ENCODE data around the gene ZNF789. TPM values are rescaled to one million over a fixed set of nuclear protein-coding genes. Genes with fewer than 3 reads are reported as not detected.

Gene ZNF789
- total RNA-seq, 2 experiments from 2014 or later = 32.2 to 59.6 TPM

- ChIA-PET POLR2A (no interaction called here), CTCF (ENCODE audit: unreplicated experiment) (no interaction called here)
- BruUV-seq (replicated peaks) = no TSS peak
- H3K36me3 ChIP-seq (ENCODE audit: insufficient read depth, low read length) = peaks cover 94% of the 10 kb centered on the region
- no peak overlapping the region for H3K27ac ChIP-seq (ENCODE audit: low read depth, low read length, poor library complexity, severe bottlenecking)
- no peak overlapping the region for H3K4me3 ChIP-seq (ENCODE audit: low read depth, low read length, poor library complexity, severe bottlenecking)
- no peak for DNase-seq (ENCODE audit: low spot score)
- H4K20me1 ChIP-seq (ENCODE audit: insufficient read depth, low read length) = no peaks in the 10 kb centered on the region; the same call in 1 of the 2 replicates
- H2AFZ ChIP-seq (ENCODE audit: low read length) = no peak overlapping the region
- intact Hi-C loops (cut with micrococcal nuclease; ENCODE audit: unreplicated experiment) = no loop called here
- H3K4me2 ChIP-seq (ENCODE audit: low read length) = no peak overlapping the region
- TF ChIP-seq CTCF (conservative IDR thresholded peaks at IDR 0.05; ENCODE audit: low read length) = no peak
- no peak for TF ChIP-seq EZH2phosphoT487 (IDR thresholded peaks at IDR 0.05; ENCODE audit: borderline replicate concordance, low read depth, low read length)
- no peaks in the 10 kb centered on the region for H3K79me2 ChIP-seq (ENCODE audit: insufficient read depth, low read depth, low read length)
- H3K4me1 ChIP-seq (ENCODE audit: insufficient read depth, low read length, poor library complexity, severe bottlenecking) = no peaks in the 10 kb centered on the region
- no peaks in the 10 kb centered on the region for H3K9me3 ChIP-seq (ENCODE audit: low read length)
- H3K9me2 ChIP-seq (ENCODE audit: insufficient read depth, low read length) = no peaks in the 10 kb centered on the region
Observed at GRCh38 chr7:99448855-99449254, 23.8 kb upstream of the ZNF789 start.

- Histone ChIP-seq H3K9me3 (ENCODE audit: low read length) (no peaks in the 10 kb centered on the region), H3K4me2 (ENCODE audit: low read length) (no peak overlapping the region), H3K27ac (ENCODE audit: low read depth, low read length, poor library complexity, severe bottlenecking) (no peak overlapping the region), H3K4me1 (ENCODE audit: insufficient read depth, low read length, poor library complexity, severe bottlenecking) (no peaks in the 10 kb centered on the region), H3K79me2 (ENCODE audit: insufficient read depth, low read depth, low read length) (no peaks in the 10 kb centered on the region), H4K20me1 (ENCODE audit: insufficient read depth, low read length) (no peaks in the 10 kb centered on the region; the same call in 1 of the 2 replicates), H2AFZ (ENCODE audit: low read length) (no peak overlapping the region), H3K4me3 (ENCODE audit: low read depth, low read length, poor library complexity, severe bottlenecking) (no peak overlapping the region), H3K36me3 (ENCODE audit: insufficient read depth, low read length) (peaks cover 94% of the 10 kb centered on the region), H3K9me2 (ENCODE audit: insufficient read depth, low read length) (no peaks in the 10 kb centered on the region)
- no peak for DNase-seq (ENCODE audit: low spot score)
- TF ChIP-seq EZH2phosphoT487 (IDR thresholded peaks at IDR 0.05; ENCODE audit: borderline replicate concordance, low read depth, low read length) (no peak), CTCF (conservative IDR thresholded peaks at IDR 0.05; ENCODE audit: low read length) (no peak)
- POLR2A ChIA-PET = no interaction called here
- no TSS peak for BruUV-seq (replicated peaks)
- intact Hi-C loops (cut with micrococcal nuclease; ENCODE audit: unreplicated experiment) = no loop called here
- CTCF ChIA-PET (ENCODE audit: unreplicated experiment) = no interaction called here
Observed at GRCh38 chr7:99449326-99449725, 23.4 kb upstream of the ZNF789 start.

GRCh38 chr7:99451936-99452335, 20.8 kb upstream of the ZNF789 start:
- Histone ChIP-seq H3K36me3 (ENCODE audit: insufficient read depth, low read length) (peaks cover 97% of the 10 kb centered on the region), H4K20me1 (ENCODE audit: insufficient read depth, low read length) (no peaks in the 10 kb centered on the region; the same call in 1 of the 2 replicates), H3K4me1 (ENCODE audit: insufficient read depth, low read length, poor library complexity, severe bottlenecking) (no peaks in the 10 kb centered on the region), H3K4me3 (ENCODE audit: low read depth, low read length, poor library complexity, severe bottlenecking) (no peak overlapping the region), H3K9me3 (ENCODE audit: low read length) (no peaks in the 10 kb centered on the region), H2AFZ (ENCODE audit: low read length) (no peak overlapping the region), H3K4me2 (ENCODE audit: low read length) (no peak overlapping the region), H3K27ac (ENCODE audit: low read depth, low read length, poor library complexity, severe bottlenecking) (no peak overlapping the region), H3K9me2 (ENCODE audit: insufficient read depth, low read length) (no peaks in the 10 kb centered on the region), H3K79me2 (ENCODE audit: insufficient read depth, low read depth, low read length) (no peaks in the 10 kb centered on the region)
- no peak for DNase-seq (ENCODE audit: low spot score)
- intact Hi-C loops (cut with micrococcal nuclease; ENCODE audit: unreplicated experiment) = no loop called here
- BruUV-seq (replicated peaks) = no TSS peak
- CTCF ChIA-PET (ENCODE audit: unreplicated experiment) = no interaction called here
- no peak for TF ChIP-seq EZH2phosphoT487 (IDR thresholded peaks at IDR 0.05; ENCODE audit: borderline replicate concordance, low read depth, low read length)
- no peak for TF ChIP-seq CTCF (conservative IDR thresholded peaks at IDR 0.05; ENCODE audit: low read length)
- POLR2A ChIA-PET = no interaction called here

Measured in OCI-LY7 (cell line).